Stimulated activated CD4-positive, alpha-beta T cell treated with anti-CD3 and anti-CD28 coated beads, Interleukin-2, amount 100 ng/mL, for 4 hours (primary cell): ENCODE data around the gene RAB39A.

Experiments used
- DNase-seq: peaks from one replicate; pipeline ENCODE4 v3.0.0-alpha.2; 2020; ENCODE audit warnings: low read depth

Gene RAB39A

GRCh38 chr11:107962181-107962580 lies 33.9 kb downstream of the RAB39A start:
- no peak for DNase-seq

- no peak for DNase-seq
These were observed 34.8 kb downstream of the RAB39A start for GRCh38 chr11:107963091-107963490.

- DNase-seq, result no peak
These were observed 41.0 kb downstream of the RAB39A start for GRCh38 chr11:107969219-107969618.

- no peak for DNase-seq
These were observed 41.8 kb downstream of the RAB39A start for GRCh38 chr11:107970049-107970448.

GRCh38 chr11:107973641-107974040 lies 45.4 kb downstream of the RAB39A start:
- no peak for DNase-seq

- DNase-seq, result no peak
These were observed 60.3 kb downstream of the RAB39A start for GRCh38 chr11:107988397-107989158.

- DNase-seq, result no peak
These were observed 63.7 kb downstream of the RAB39A start for GRCh38 chr11:107991868-107992414.

- no peak for DNase-seq
These were observed 67.9 kb downstream of the RAB39A start for GRCh38 chr11:107996006-107996776.

GRCh38 chr11:107998761-107999160 lies 70.5 kb downstream of the RAB39A start:
- DNase-seq, result no peak

- DNase-seq, result no peak
These were observed 71.7 kb downstream of the RAB39A start for GRCh38 chr11:107999759-108000455.

GRCh38 chr11:108002476-108002875 lies 74.2 kb downstream of the RAB39A start:
- DNase-seq, result no peak

- no peak for DNase-seq
These were observed 75.4 kb downstream of the RAB39A start for GRCh38 chr11:108003623-108004022.

- no peak for DNase-seq
These were observed 79.6 kb downstream of the RAB39A start for GRCh38 chr11:108007819-108008218.

GRCh38 chr11:108008656-108009496 lies 80.6 kb downstream of the RAB39A start, which contains the start of gene CUL5:
Gene CUL5, plus strand, starts transcription at chr11:108008898. Its CDS starts 451 bp downstream, at chr11:108009349.
- DNase-seq, result peak; percentile 85

- no peak for DNase-seq
These were observed 81.5 kb downstream of the RAB39A start for GRCh38 chr11:108009497-108010370.

GRCh38 chr11:108012139-108012725 lies 84.0 kb downstream of the RAB39A start:
- DNase-seq, result no peak
